Measurements from ENCODE around the gene LILRA2. TPM values are rescaled to one million over a fixed set of nuclear protein-coding genes. Genes with fewer than 3 reads are reported as not detected.

The LILRA2 gene
- total and polyA plus RNA-seq, 2 of the 13 experiments (the other 11 are each of a cell fraction or from before 2014, with no cell fraction given): 0.53 TPM; not detected in 1

- no peak for DNase-seq (ENCODE audit: low spot score)
- ChIA-PET POLR2A (no interaction called here), CTCF (ENCODE audit: low intra/inter-chr PET ratio, low total read pairs) (no interaction called here)
- H3K4me3 ChIP-seq (replicated peaks in 1 of 3; ENCODE audit: insufficient read depth in 1 of 3, low read depth in 2 of 3, low read length in 3 of 3): no peak overlapping the region
- H3K4me2 ChIP-seq (ENCODE audit: low read depth, low read length): no peak overlapping the region
- no peaks in the 10 kb centered on the region for H3K79me2 ChIP-seq (ENCODE audit: insufficient read depth, low read length)
- H3K27me3 ChIP-seq (ENCODE audit: control insufficient read depth in 1 of 2, insufficient read depth in 2 of 2, low read length in 2 of 2): peaks cover 0 to 16% of the 10 kb centered on the region in 2 experiments; a peak in 3 of 5 replicates
- in situ Hi-C loops (cut with HindIII; ENCODE audit: extremely low pct_ligation_motif_present, low pct_unique_long_range_greater_than_20kb): no loop called here
- no TSS peak for BruUV-seq (replicated peaks)
- H3K4me1 ChIP-seq (ENCODE audit: insufficient read depth, low read length): no peaks in the 10 kb centered on the region
- TF ChIP-seq ZNF891 (CRISPR knock-in tag; IDR thresholded peaks at IDR 0.05) (no peak), ZNF326 (CRISPR knock-in tag; IDR thresholded peaks at IDR 0.05; ENCODE audit: borderline replicate concordance) (no peak), FUBP1 (CRISPR knock-in tag; IDR thresholded peaks at IDR 0.05; ENCODE audit: borderline replicate concordance) (no peak), ZNF747 (CRISPR knock-in tag; IDR thresholded peaks at IDR 0.05; ENCODE audit: borderline replicate concordance) (no peak), NAIF1 (CRISPR knock-in tag; IDR thresholded peaks at IDR 0.05; ENCODE audit: borderline replicate concordance) (no peak), THAP7 (CRISPR knock-in tag; IDR thresholded peaks at IDR 0.05) (no peak), YEATS2 (CRISPR knock-in tag; IDR thresholded peaks at IDR 0.05; ENCODE audit: borderline replicate concordance) (no peak), ZBTB14 (CRISPR knock-in tag; IDR thresholded peaks at IDR 0.05) (no peak)
- no peak for FAIRE-seq
- H3K27ac ChIP-seq (ENCODE audit: extremely low read length, insufficient read depth, low read length): no peak overlapping the region
- no peaks in the 10 kb centered on the region for H3K36me3 ChIP-seq (replicated peaks in 1 of 2; ENCODE audit: control insufficient read depth in 1 of 2, insufficient read depth in 2 of 2, low read length in 2 of 2)
- H4K20me1 ChIP-seq (ENCODE audit: insufficient read depth, low read length): no peaks in the 10 kb centered on the region
- intact Hi-C loops (cut with micrococcal nuclease; ENCODE audit: unreplicated experiment): no loop called here
- ATAC-seq: no peak
- no peak overlapping the region for H2AFZ ChIP-seq (ENCODE audit: low read length)
- WGBS (ENCODE audit: low lambda C conversion rate): 33% methylated on average over 8 of the region's 8 CpGs
- no peak overlapping the region for H3K9ac ChIP-seq (ENCODE audit: insufficient read depth, low read depth, low read length)
- H3K9me3 ChIP-seq (ENCODE audit: low read length): no peaks in the 10 kb centered on the region
These were observed 40.1 kb upstream of the LILRA2 start for GRCh38 chr19:54533476-54533875.
